H1 (cell line): ENCODE measurements around the gene ACAD10. TPM values are rescaled to one million over a fixed set of nuclear protein-coding genes. Genes with fewer than 3 reads are reported as not detected.

Source experiments
- BCL11A ChIP-seq, 2 experiments: IDR thresholded peaks; one replicate each; pipeline ENCODE4 v1.6.1; 2011; ENCODE audit warnings: low read depth in 2 of 2, low read length in 2 of 2, mild to moderate bottlenecking in 2 of 2
- CBX8 ChIP-seq: fragments of 300-800, 300-1000 bp; sonication (generic); IDR thresholded peaks from 2 replicates; pipeline ENCODE4 v1.7.1; 2016; ENCODE audit warnings: low read depth, low read length, borderline replicate concordance
- CEBPB ChIP-seq: IDR thresholded peaks from 2 replicates; pipeline ENCODE4 v1.6.1; 2012; ENCODE audit warnings: low read depth, low read length
- CHD1 ChIP-seq: IDR thresholded peaks from 2 replicates; pipeline ENCODE4 v1.6.1; 2012; ENCODE audit warnings: low read depth, low read length, improper control_type of control experiment
- EZH2 ChIP-seq: fragments of 200-600 bp; sonication (generic); IDR thresholded peaks from 2 replicates; pipeline ENCODE4 v1.7.1; 2012; ENCODE audit warnings: low read depth, mild to moderate bottlenecking, moderate library complexity, low read length, inconsistent platforms; ENCODE audit not compliant: severe bottlenecking
- FOSL1 ChIP-seq: IDR thresholded peaks from 2 replicates; pipeline ENCODE4 v1.6.1; 2011; ENCODE audit warnings: mild to moderate bottlenecking, low read depth, low read length, moderate library complexity; ENCODE audit not compliant: insufficient read depth
- GABPA ChIP-seq: IDR thresholded peaks from 2 replicates; pipeline ENCODE4 v1.6.1; 2011; ENCODE audit warnings: mild to moderate bottlenecking, low read length, moderate library complexity, borderline replicate concordance; ENCODE audit not compliant: insufficient read depth
- GTF2F1 ChIP-seq: IDR thresholded peaks from 2 replicates; pipeline ENCODE4 v1.6.1; 2012; ENCODE audit warnings: low read depth, low read length, improper control_type of control experiment, borderline replicate concordance
- HDAC2 ChIP-seq, 2 experiments: fragments of 300-600 bp in 1 of 2; sonication (generic) in 1 of 2; IDR thresholded peaks; 2 replicates each; pipeline ENCODE4 v1.6.1; 2011 to 2012; ENCODE audit warnings: low read depth in 2 of 2, low read length in 2 of 2, mild to moderate bottlenecking in 2 of 2, moderate library complexity in 2 of 2, borderline replicate concordance in 1 of 2, inconsistent platforms in 1 of 2
- JUN ChIP-seq: IDR thresholded peaks from 2 replicates; pipeline ENCODE4 v1.6.1; 2011; ENCODE audit warnings: low read depth, mild to moderate bottlenecking, improper control_type of control experiment, low read length
- MAFK ChIP-seq: IDR thresholded peaks from 2 replicates; pipeline ENCODE4 v1.6.1; 2012; ENCODE audit warnings: low read depth, mild to moderate bottlenecking, improper control_type of control experiment, low read length
- POLR2AphosphoS5 ChIP-seq: IDR thresholded peaks from 2 replicates; pipeline ENCODE4 v1.6.1; 2011; ENCODE audit warnings: low read depth, low read length
- RFX5 ChIP-seq: IDR thresholded peaks from 2 replicates; pipeline ENCODE4 v1.6.1; 2011; ENCODE audit warnings: low read depth, low read length, improper control_type of control experiment, borderline replicate concordance
- RNF2 ChIP-seq: fragments of 200-900, 300-1000 bp; sonication (generic); IDR thresholded peaks from 2 replicates; pipeline ENCODE4 v1.7.1; 2016; ENCODE audit warnings: borderline replicate concordance, low read depth, mild to moderate bottlenecking, antibody characterized with exemption, low read length; ENCODE audit not compliant: poor library complexity, severe bottlenecking; ENCODE audit errors: missing control alignments
- SIN3A ChIP-seq, 2 experiments: IDR thresholded peaks in 1 of 2; conservative IDR thresholded peaks in 1 of 2; 2 replicates each; pipeline ENCODE4 v1.6.1; 2011 to 2012; ENCODE audit warnings: low read length in 2 of 2, improper control_type of control experiment in 1 of 2, low read depth in 1 of 2, mild to moderate bottlenecking in 1 of 2
- SIRT6 ChIP-seq: IDR thresholded peaks from one replicate; pipeline ENCODE4 v1.7.1; 2012; ENCODE audit warnings: low read length, inconsistent platforms
- SP4 ChIP-seq: IDR thresholded peaks from 2 replicates; pipeline ENCODE4 v1.6.1; 2012; ENCODE audit warnings: low read length, inconsistent platforms
- TBP ChIP-seq: IDR thresholded peaks from 2 replicates; pipeline ENCODE4 v1.6.1; 2011; ENCODE audit warnings: low read depth, low read length, improper control_type of control experiment
- TCF12 ChIP-seq: IDR thresholded peaks from 2 replicates; pipeline ENCODE4 v1.6.1; 2011; ENCODE audit warnings: low read depth, mild to moderate bottlenecking, low read length
- TEAD4 ChIP-seq: IDR thresholded peaks from 2 replicates; pipeline ENCODE4 v1.6.1; 2012; ENCODE audit warnings: low read depth, low read length, inconsistent platforms, mixed read lengths
- YY1 ChIP-seq: IDR thresholded peaks from 2 replicates; pipeline ENCODE4 v1.6.1; 2011; ENCODE audit warnings: low read depth, mild to moderate bottlenecking, low read length
- polyA plus RNA-seq, 7 experiments: library from polyadenylated mRNA; depleted of rRNA in 3 of 7; stranded (reverse) in 5 of 7; unstranded in 2 of 7; fragments of >200 nt in 5 of 7; fragments of 200-250 nt in 2 of 7; gene quantifications; 1 replicate in 5 of 7; 2 replicates in 1 of 7; 4 replicates in 1 of 7; pipeline versions ENCODE4 v1.2.1 to v1.2.3, GENCODE V29; 2011 to 2013; ENCODE audit warnings: missing spikeins in 2 of 7, mixed read lengths in 2 of 7
- total RNA-seq: library from RNA; stranded (reverse); fragmentation: NEBNext Ultra II Directional; extraction: Animal tissue kit (Norgen Biotek cat#: 25700); gene quantifications from 2 replicates; pipeline ENCODE4 v1.2.1, GENCODE V29; 2021
- TF ChIP-seq, protein P1 (sequence below): IDR thresholded peaks from 2 replicates; pipeline ENCODE4 v1.6.1; 2012; ENCODE audit warnings: inconsistent platforms
- TF ChIP-seq, protein P2 (sequence below): IDR thresholded peaks from 2 replicates; pipeline ENCODE4 v1.6.1; 2011; ENCODE audit warnings: low read depth, mild to moderate bottlenecking, low read length; ENCODE audit not compliant: insufficient read depth

Gene ACAD10
- total and polyA plus RNA-seq, 2 of the 8 experiments (the other 6 are each of a cell fraction or from before 2014, with no cell fraction given) = 17.3 to 23.3 TPM

DNA sequence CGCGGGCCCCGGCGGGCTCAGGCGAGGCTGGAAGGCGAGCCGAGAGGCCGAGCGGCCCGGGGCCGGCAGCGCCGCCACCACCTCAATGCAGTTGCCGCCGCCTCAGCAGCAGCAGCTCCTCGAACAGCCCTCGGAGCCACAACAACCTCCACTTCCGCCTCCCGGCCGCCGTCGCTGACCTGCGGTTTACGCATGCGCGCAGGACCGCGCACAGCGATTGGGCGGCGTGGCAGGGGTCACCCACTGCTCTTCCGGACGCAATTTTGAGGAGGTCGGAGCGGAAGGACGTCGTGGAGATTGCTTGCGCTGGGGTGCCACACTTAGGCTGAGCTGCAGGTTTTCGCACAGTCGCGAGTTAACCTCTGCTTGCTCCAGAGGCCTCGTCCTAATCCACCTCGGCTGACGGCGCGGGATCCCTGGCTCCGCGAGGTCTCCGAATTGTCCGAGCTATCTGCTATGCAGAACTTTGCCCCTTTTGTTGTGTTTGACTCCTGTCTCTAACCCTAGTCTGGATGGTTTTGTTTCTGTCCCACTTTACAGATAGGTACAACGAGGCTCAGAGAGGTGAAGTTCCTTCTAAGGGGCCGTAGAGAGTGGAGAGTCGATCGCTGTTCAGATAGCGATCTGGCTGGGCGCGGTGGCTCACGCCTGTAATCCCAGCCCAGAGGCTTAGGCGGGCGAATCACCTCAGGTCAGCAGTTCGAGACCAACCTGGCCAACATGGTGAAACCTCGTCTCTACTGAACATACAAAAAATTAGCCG lies at the start of gene ACAD10, which contains the start of gene BRAP (continued):
- 0 out of 4 replicates have a peak, but pooled peaks of 1 of the 2 experiments have one; percentile 61 for TF ChIP-seq SIN3A (conservative IDR thresholded peaks at IDR 0.05 in 1 of 2, IDR thresholded peaks at IDR 0.05 in 1 of 2; ENCODE audit: low read depth in 1 of 2, low read length in 2 of 2)
- TF ChIP-seq FOSL1 = no peak
- TF ChIP-seq SP4 = no peak
- TF ChIP-seq, protein P1, sequence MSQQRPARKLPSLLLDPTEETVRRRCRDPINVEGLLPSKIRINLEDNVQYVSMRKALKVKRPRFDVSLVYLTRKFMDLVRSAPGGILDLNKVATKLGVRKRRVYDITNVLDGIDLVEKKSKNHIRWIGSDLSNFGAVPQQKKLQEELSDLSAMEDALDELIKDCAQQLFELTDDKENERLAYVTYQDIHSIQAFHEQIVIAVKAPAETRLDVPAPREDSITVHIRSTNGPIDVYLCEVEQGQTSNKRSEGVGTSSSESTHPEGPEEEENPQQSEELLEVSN = peak; percentile 47; the same call in 1 of the 2 replicates
- TF ChIP-seq RNF2 = no peak
- TF ChIP-seq GTF2F1 = 0 out of 2 replicates have a peak, but pooled peaks have one; percentile 17
- TF ChIP-seq HDAC2 (IDR thresholded peaks at IDR 0.05; ENCODE audit: borderline replicate concordance in 1 of 2, low read depth in 2 of 2, low read length in 2 of 2) = peak in 1 of 2 experiments; percentile 90; a peak in 2 of 4 replicates
- TF ChIP-seq BCL11A (IDR thresholded peaks at IDR 0.05; ENCODE audit: low read depth in 2 of 2, low read length in 2 of 2) = no peak
- TF ChIP-seq CEBPB = no peak
- peak; percentile 87 for TF ChIP-seq TBP
- no peak for TF ChIP-seq MAFK
- TF ChIP-seq EZH2 = no peak
- TF ChIP-seq, protein P2, sequence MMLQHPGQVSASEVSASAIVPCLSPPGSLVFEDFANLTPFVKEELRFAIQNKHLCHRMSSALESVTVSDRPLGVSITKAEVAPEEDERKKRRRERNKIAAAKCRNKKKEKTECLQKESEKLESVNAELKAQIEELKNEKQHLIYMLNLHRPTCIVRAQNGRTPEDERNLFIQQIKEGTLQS = no peak
- TF ChIP-seq CHD1 = no peak
- peak; percentile 97 for TF ChIP-seq POLR2AphosphoS5
- peak; percentile 8; the same call in 1 of the 2 replicates for TF ChIP-seq RFX5
- TF ChIP-seq TCF12 = no peak
- no peak for TF ChIP-seq TEAD4
- no peak for TF ChIP-seq SIRT6
- TF ChIP-seq CBX8 = no peak
- TF ChIP-seq JUN = no peak
- no peak for TF ChIP-seq GABPA
- no peak for TF ChIP-seq YY1
